Sciatic nerve (tissue), 2 donors: Measurements from ENCODE around the gene PLEKHH1. TPM values are rescaled to one million over a fixed set of nuclear protein-coding genes. Genes with fewer than 3 reads are reported as not detected.

Experiments
- ATAC-seq: fragments of 200-7000 bp; cut with Tn5 transposase; one replicate; pipeline ENCODE4 v1.9.1; 2020; ENCODE audit warnings: mild to moderate bottlenecking, moderate library complexity
- DNase-seq: peaks from one replicate; pipeline ENCODE4 v3.0.0-alpha.2; 2020; ENCODE audit warnings: low spot score
- intact Hi-C: fragments of 100-400 bp; cut with DNase I; formaldehyde crosslinking; loops from one replicate; pipeline ENCODE4 v1.14.2; 2022
- total RNA-seq: library from RNA; stranded (reverse); fragmentation: NEBNext Ultra II Directional; extraction: Animal tissue kit (Norgen Biotek cat#: 25700); gene quantifications from one replicate; pipeline ENCODE4 v1.2.1, GENCODE V29; 2021
- donor health status: DM: no; HTN: no; CAD: no.
- donor health status: DM: no; HTN: no; CAD: no.

PLEKHH1 gene
- total RNA-seq, 1 donor from 2014 or later, result 6.1 TPM

GRCh38 chr14:67638642-67639041, 105.6 kb downstream of the PLEKHH1 start:
- intact Hi-C loops, result no loop called here
- DNase-seq (no peak), ATAC-seq (no peak)

Other genes starting within 250 kb of the PLEKHH1 start
- 46.0 TPM for gene ATP6V1D, start 173.5 kb upstream of the PLEKHH1 start, total RNA-seq
- gene EIF2S1, start 173.0 kb upstream of the PLEKHH1 start, total RNA-seq, result 59.0 TPM
- 0.62 TPM for gene PLEK2, start 121.1 kb upstream of the PLEKHH1 start, total RNA-seq
- 2.9 TPM for gene TMEM229B, start 44.6 kb upstream of the PLEKHH1 start, total RNA-seq
- gene PIGH, start 67.0 kb downstream of the PLEKHH1 start, total RNA-seq, result 21.6 TPM
- 2.8 TPM for gene ARG2, start 86.6 kb downstream of the PLEKHH1 start, total RNA-seq
- gene VTI1B, start 141.3 kb downstream of the PLEKHH1 start, total RNA-seq, result 111 TPM
- 46.1 TPM for gene RDH11, start 162.5 kb downstream of the PLEKHH1 start, total RNA-seq
- not detected for gene RDH12, start 168.6 kb downstream of the PLEKHH1 start, total RNA-seq